Naive thymus-derived CD4-positive, alpha-beta T cell (primary cell): ENCODE data around the gene TEDC1. TPM values are rescaled to one million over a fixed set of nuclear protein-coding genes. Genes with fewer than 3 reads are reported as not detected.

Experiments used
- ATAC-seq: fragments of 150-1000 bp; cut with Tn5 transposase; 2 replicates; pipeline ENCODE4 v1.10.0; 2021; ENCODE audit warnings: mild to moderate bottlenecking, moderate library complexity
- CTCF ChIA-PET: fragments of 350-600 bp; sonication (Branson Sonifier 250); formaldehyde crosslinking; loops from one replicate; lab custom pipeline; 2021; ENCODE audit warnings: antibody characterized with exemption; lab: Charles Lee
- POLR2A ChIA-PET: fragments of 350-600 bp; sonication (Branson Sonifier 250); formaldehyde crosslinking; loops from one replicate; lab custom pipeline; 2021; ENCODE audit warnings: antibody characterized with exemption, inconsistent platforms; lab: Charles Lee
- DNase-seq, 9 donors: peaks; one replicate each; pipeline versions ENCODE4 v3.0.0 to v3.0.0-alpha.2; 2020 to 2022; ENCODE audit warnings: mixed read lengths in 1 of 9
- H3K27ac ChIP-seq: one replicate; pipeline ENCODE4 v1.7.0; 2013; ENCODE audit warnings: mild to moderate bottlenecking, low read depth, low read length, moderate library complexity
- H3K27me3 ChIP-seq, 2 donors: one replicate each; pipeline ENCODE4 v1.7.0; 2013; ENCODE audit warnings: low read length in 2 of 2, mild to moderate bottlenecking in 2 of 2, moderate library complexity in 2 of 2; ENCODE audit not compliant: control insufficient read depth in 2 of 2, insufficient read depth in 2 of 2
- H3K36me3 ChIP-seq, 3 experiments: 1 replicate in 2 of 3; 2 replicates in 1 of 3; pipeline ENCODE4 v1.7.0; 2013; ENCODE audit warnings: low read length in 3 of 3, mild to moderate bottlenecking in 3 of 3, moderate library complexity in 1 of 3; ENCODE audit not compliant: insufficient read depth in 3 of 3, control insufficient read depth in 2 of 3
- H3K4me1 ChIP-seq, 2 donors: one replicate each; pipeline ENCODE4 v1.7.0; 2013; ENCODE audit warnings: low read length in 2 of 2, mild to moderate bottlenecking in 2 of 2, moderate library complexity in 1 of 2; ENCODE audit not compliant: control insufficient read depth in 2 of 2, insufficient read depth in 2 of 2
- H3K4me3 ChIP-seq: 2 replicates; pipeline ENCODE4 v1.7.0; 2013; ENCODE audit warnings: mild to moderate bottlenecking, low read length
- H3K9me3 ChIP-seq, 3 experiments: 1 replicate in 2 of 3; 2 replicates in 1 of 3; pipeline ENCODE4 v1.7.0; 2013; ENCODE audit warnings: low read length in 3 of 3; ENCODE audit not compliant: control insufficient read depth in 2 of 3
- H3K27ac Mint-ChIP-seq, 9 donors: one replicate each; pipeline ENCODE4 v1.8.0; 2020 to 2022; ENCODE audit warnings: mixed read lengths in 9 of 9, mild to moderate bottlenecking in 8 of 9, moderate library complexity in 5 of 9, inconsistent platforms in 2 of 9
- H3K27me3 Mint-ChIP-seq, 5 donors: one replicate each; pipeline ENCODE4 v1.8.0; 2021 to 2022; ENCODE audit warnings: mixed read lengths in 5 of 5, mild to moderate bottlenecking in 1 of 5
- H3K36me3 Mint-ChIP-seq, 5 donors: one replicate each; pipeline ENCODE4 v1.8.0; 2020 to 2022; ENCODE audit warnings: mixed read lengths in 5 of 5, mild to moderate bottlenecking in 3 of 5, inconsistent platforms in 1 of 5
- H3K4me1 Mint-ChIP-seq, 7 donors: one replicate each; pipeline ENCODE4 v1.8.0; 2020 to 2022; ENCODE audit warnings: mixed read lengths in 7 of 7, mild to moderate bottlenecking in 3 of 7, inconsistent platforms in 1 of 7
- H3K4me3 Mint-ChIP-seq, 10 donors: one replicate each; pipeline ENCODE4 v1.8.0; 2020 to 2022; ENCODE audit warnings: mild to moderate bottlenecking in 10 of 10, mixed read lengths in 10 of 10, moderate library complexity in 6 of 10, inconsistent platforms in 2 of 10
- H3K9me3 Mint-ChIP-seq, 11 donors: one replicate each; pipeline ENCODE4 v1.8.0; 2020 to 2022; ENCODE audit warnings: mixed read lengths in 11 of 11, mild to moderate bottlenecking in 4 of 11, inconsistent platforms in 1 of 11, moderate library complexity in 1 of 11
- intact Hi-C, 2 donors: fragments of 100-400 bp; cut with micrococcal nuclease; formaldehyde crosslinking; loops; one replicate each; pipeline ENCODE4 v1.15.1; 2023
- polyA plus RNA-seq, 2 donors: library from polyadenylated mRNA; unstranded; fragments of 300-500 nt; fragmentation: Illumina TruSeq; gene quantifications; one replicate each; pipeline ENCODE4 v1.2.3, GENCODE V29; 2021
- total RNA-seq, 6 experiments: library from RNA in 5 of 6; stranded (reverse) in 5 of 6; gene quantifications; 1 replicate in 5 of 6; 2 replicates in 1 of 6; pipeline ENCODE4 v1.2.3 and lab custom pipeline; 2021 to 2026

TEDC1 gene
- total and polyA plus RNA-seq, 7 experiments from 2014 or later = 10.4 to 294 (median 30.6) TPM

GRCh38 chr14:105464501-105464900 is 26.5 kb upstream of the TEDC1 start:
- ATAC-seq = no peak
- DNase-seq = no peak
- peaks cover 0 to 79% (median 4%) of the 10 kb centered on the region in 3 experiments for H3K36me3 ChIP-seq
- ChIA-PET POLR2A (no interaction called here), CTCF (no interaction called here)
- Mint-ChIP-seq H3K27ac (no peak overlapping the region), H3K27me3 (no peaks in the 10 kb centered on the region), H3K4me1 (no peaks in the 10 kb centered on the region), H3K4me3 (no peak overlapping the region), H3K9me3 (no peaks in the 10 kb centered on the region), H3K36me3 (peaks cover 0 to 11% (median 0%) of the 10 kb centered on the region in 5 donors)
- H3K27ac ChIP-seq = no peak overlapping the region
- intact Hi-C loops = no loop called here
- H3K4me3 ChIP-seq = no peak overlapping the region
- no peaks in the 10 kb centered on the region for H3K9me3 ChIP-seq
- no peaks in the 10 kb centered on the region for H3K4me1 ChIP-seq
- no peaks in the 10 kb centered on the region for H3K27me3 ChIP-seq

GRCh38 chr14:105465209-105466031 is 25.6 kb upstream of the TEDC1 start:
- ATAC-seq (no peak), DNase-seq (no peak)
- Mint-ChIP-seq H3K36me3 (peaks cover 0 to 11% (median 0%) of the 10 kb centered on the region in 5 donors), H3K27me3 (no peaks in the 10 kb centered on the region), H3K4me1 (no peaks in the 10 kb centered on the region), H3K4me3 (no peak overlapping the region), H3K9me3 (no peaks in the 10 kb centered on the region), H3K27ac (no peak overlapping the region)
- peaks cover 0 to 81% (median 4%) of the 10 kb centered on the region in 3 experiments for H3K36me3 ChIP-seq
- H3K4me1 ChIP-seq = no peaks in the 10 kb centered on the region
- POLR2A ChIA-PET = no interaction called here
- H3K9me3 ChIP-seq = no peaks in the 10 kb centered on the region
- H3K4me3 ChIP-seq = no peak overlapping the region
- intact Hi-C loops = no loop called here
- no peak overlapping the region for H3K27ac ChIP-seq
- CTCF ChIA-PET = no interaction called here
- H3K27me3 ChIP-seq = no peaks in the 10 kb centered on the region

- no peak for ATAC-seq
- no peak for DNase-seq
- intact Hi-C loops = no loop called here
These were observed 24.4 kb upstream of the TEDC1 start for GRCh38 chr14:105466531-105467248.

GRCh38 chr14:105467249-105467941 is 23.7 kb upstream of the TEDC1 start:
- ATAC-seq (no peak), DNase-seq (no peak)
- Mint-ChIP-seq H3K9me3 (no peaks in the 10 kb centered on the region), H3K27ac (no peak overlapping the region), H3K36me3 (peaks cover 0 to 5% (median 0%) of the 10 kb centered on the region in 5 donors), H3K4me1 (no peaks in the 10 kb centered on the region), H3K4me3 (no peak overlapping the region), H3K27me3 (no peaks in the 10 kb centered on the region)
- CTCF ChIA-PET = no interaction called here
- intact Hi-C loops = no loop called here
- Histone ChIP-seq H3K4me3 (no peak overlapping the region), H3K4me1 (no peaks in the 10 kb centered on the region), H3K36me3 (peaks cover 0 to 66% (median 4%) of the 10 kb centered on the region in 3 experiments), H3K27ac (no peak overlapping the region), H3K27me3 (no peaks in the 10 kb centered on the region), H3K9me3 (no peaks in the 10 kb centered on the region)
- POLR2A ChIA-PET = interaction anchor here (0.9 to 1.1 kb wide), 3 partner anchors 8 to 13 kb away, joined by 3 read pairs; no protein-coding TSS in a partner anchor

More at GRCh38 chr14:105466531-105467248, 24.4 kb upstream of the TEDC1 start:
- POLR2A ChIA-PET = interaction anchor here (0.9 to 1.1 kb wide), 2 partner anchors 9 to 11 kb away, joined by 3 read pairs; no protein-coding TSS in a partner anchor
- Mint-ChIP-seq H3K9me3 (no peaks in the 10 kb centered on the region), H3K36me3 (peaks cover 0 to 6% (median 0%) of the 10 kb centered on the region in 5 donors), H3K27me3 (no peaks in the 10 kb centered on the region), H3K27ac (no peak overlapping the region), H3K4me1 (no peaks in the 10 kb centered on the region), H3K4me3 (no peak overlapping the region)
- Histone ChIP-seq H3K27ac (no peak overlapping the region), H3K4me3 (no peak overlapping the region), H3K9me3 (no peaks in the 10 kb centered on the region), H3K27me3 (no peaks in the 10 kb centered on the region), H3K36me3 (peaks cover 0 to 68% (median 4%) of the 10 kb centered on the region in 3 experiments), H3K4me1 (no peaks in the 10 kb centered on the region)
- CTCF ChIA-PET = no interaction called here

GRCh38 chr14:105467942-105468471 is 23.0 kb upstream of the TEDC1 start:
- intact Hi-C loops = no loop called here
- peak overlapping the region in 1 of 9 donors; percentile 43 for H3K27ac Mint-ChIP-seq
- peaks cover 0 to 4% (median 0%) of the 10 kb centered on the region in 5 donors for H3K36me3 Mint-ChIP-seq
- Histone ChIP-seq H3K4me3 (no peak overlapping the region), H3K4me1 (no peaks in the 10 kb centered on the region), H3K9me3 (no peaks in the 10 kb centered on the region), H3K27ac (no peak overlapping the region), H3K27me3 (no peaks in the 10 kb centered on the region), H3K36me3 (peaks cover 0 to 62% (median 4%) of the 10 kb centered on the region in 3 experiments)
- DNase-seq = no peak
- no peak for ATAC-seq
- H3K4me3 Mint-ChIP-seq = no peak overlapping the region
- CTCF ChIA-PET = no interaction called here
- H3K9me3 Mint-ChIP-seq = no peaks in the 10 kb centered on the region
- POLR2A ChIA-PET = interaction anchor here (0.9 to 1.1 kb wide), 3 partner anchors 8 to 13 kb away, joined by 3 read pairs; no protein-coding TSS in a partner anchor
- no peaks in the 10 kb centered on the region for H3K4me1 Mint-ChIP-seq
- H3K27me3 Mint-ChIP-seq = no peaks in the 10 kb centered on the region

DNA sequence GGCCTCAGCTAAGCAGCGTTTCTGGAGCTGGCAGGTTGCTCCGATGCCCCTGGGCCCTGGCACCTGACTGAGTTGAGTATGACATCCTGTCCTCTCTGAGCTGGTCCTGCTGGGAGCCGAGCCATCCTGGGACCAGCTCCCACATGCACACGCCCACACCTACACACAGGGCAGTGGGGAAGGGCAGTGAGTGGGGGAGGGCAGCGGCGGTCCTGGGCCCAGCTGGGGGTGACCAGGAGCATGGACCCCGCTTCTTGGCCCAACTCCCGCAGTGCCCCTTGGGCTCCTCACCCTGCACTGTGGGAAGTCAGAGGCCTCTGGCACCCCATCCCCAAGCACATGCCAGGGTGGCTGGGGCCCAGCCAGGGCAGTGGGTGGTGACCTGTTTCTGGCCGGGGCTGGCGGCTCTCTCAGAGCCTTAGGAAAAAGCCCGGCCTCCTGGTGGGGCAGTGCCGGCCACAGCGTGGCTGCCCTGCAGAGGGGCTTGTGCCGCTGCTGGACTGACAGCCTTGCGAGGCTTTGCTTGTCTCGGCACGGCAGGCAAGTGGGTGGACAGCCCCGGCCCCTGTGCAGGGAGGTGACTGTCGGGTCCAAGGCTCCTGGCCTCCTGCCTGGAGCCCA is 22.3 kb upstream of the TEDC1 start:
- Mint-ChIP-seq H3K4me1 (no peaks in the 10 kb centered on the region), H3K27me3 (no peaks in the 10 kb centered on the region), H3K27ac (no peak overlapping the region), H3K36me3 (no peaks in the 10 kb centered on the region), H3K4me3 (no peak overlapping the region), H3K9me3 (no peaks in the 10 kb centered on the region)
- ChIA-PET CTCF (no interaction called here), POLR2A (interaction anchor here (0.6 kb wide), 1 partner anchor 124 kb away, joined by 3 read pairs; no protein-coding TSS in a partner anchor)
- ATAC-seq = no peak
- Histone ChIP-seq H3K4me3 (no peak overlapping the region), H3K9me3 (no peaks in the 10 kb centered on the region), H3K27ac (no peak overlapping the region), H3K27me3 (no peaks in the 10 kb centered on the region), H3K36me3 (peaks cover 0 to 55% (median under 1%) of the 10 kb centered on the region in 3 experiments), H3K4me1 (peaks cover 0 to 5% of the 10 kb centered on the region in 2 donors)
- DNase-seq = no peak
- intact Hi-C loops = no loop called here
